ENCODE data around the gene SSC4D. TPM values are rescaled to one million over a fixed set of nuclear protein-coding genes. Genes with fewer than 3 reads are reported as not detected.
A peak's percentile ranks its signal among the peaks of the same experiment; 100 is the strongest.
"Not testable (repeated sequence)": the region's sequence is repeated elsewhere in the genome, so short reads cannot be mapped to it uniquely, and the experiment has no call there.

SSC4D gene
- total RNA-seq, 3 donors from 2014 or later = 1.9 to 2.6 TPM; not detected in 1

DNA sequence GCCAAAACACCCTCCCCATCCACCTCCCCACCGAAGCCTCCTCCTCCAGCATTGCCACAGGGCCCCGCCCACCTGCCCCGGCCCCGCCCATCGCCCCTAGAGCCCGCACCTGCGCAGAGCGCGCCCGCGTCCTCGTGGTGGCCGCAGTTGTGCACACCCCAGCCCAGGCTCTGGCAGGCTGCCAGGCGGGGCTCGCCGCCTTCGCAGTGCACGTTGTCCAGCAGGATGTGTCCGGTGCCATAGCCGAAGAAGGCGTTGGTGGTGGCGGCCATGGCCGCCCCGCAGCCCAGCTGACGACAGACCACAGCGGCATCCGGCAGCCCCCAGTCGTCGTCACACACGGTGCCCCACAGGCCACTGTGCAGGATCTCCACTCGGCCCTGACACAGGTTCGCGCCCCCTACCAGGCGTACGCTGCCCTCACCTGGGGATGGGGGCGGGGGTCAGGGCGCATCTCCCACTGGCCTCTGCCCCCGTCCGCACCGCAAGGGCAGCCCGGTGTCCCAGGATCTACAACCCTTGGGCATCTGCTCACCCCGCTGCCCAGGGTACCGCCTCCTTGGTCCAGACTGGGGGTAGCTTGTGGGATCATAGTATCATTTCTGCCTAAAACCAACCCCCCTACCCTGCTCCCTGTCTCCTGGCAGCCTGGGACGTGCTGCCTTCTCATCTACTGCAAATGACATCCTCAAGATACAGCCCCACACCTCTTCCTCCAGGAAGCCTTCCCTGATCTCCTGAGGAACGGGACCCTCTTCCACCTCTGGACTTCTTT lies 11.9 kb downstream of the SSC4D start:
- DNase-seq (ENCODE audit: low spot score in 2 of 2) = peak; percentile 67 to 81
- peak in 1 of 3 donors; percentile 21 for TF ChIP-seq POLR2AphosphoS5 (IDR thresholded peaks at IDR 0.05)
- TF ChIP-seq, protein P1, sequence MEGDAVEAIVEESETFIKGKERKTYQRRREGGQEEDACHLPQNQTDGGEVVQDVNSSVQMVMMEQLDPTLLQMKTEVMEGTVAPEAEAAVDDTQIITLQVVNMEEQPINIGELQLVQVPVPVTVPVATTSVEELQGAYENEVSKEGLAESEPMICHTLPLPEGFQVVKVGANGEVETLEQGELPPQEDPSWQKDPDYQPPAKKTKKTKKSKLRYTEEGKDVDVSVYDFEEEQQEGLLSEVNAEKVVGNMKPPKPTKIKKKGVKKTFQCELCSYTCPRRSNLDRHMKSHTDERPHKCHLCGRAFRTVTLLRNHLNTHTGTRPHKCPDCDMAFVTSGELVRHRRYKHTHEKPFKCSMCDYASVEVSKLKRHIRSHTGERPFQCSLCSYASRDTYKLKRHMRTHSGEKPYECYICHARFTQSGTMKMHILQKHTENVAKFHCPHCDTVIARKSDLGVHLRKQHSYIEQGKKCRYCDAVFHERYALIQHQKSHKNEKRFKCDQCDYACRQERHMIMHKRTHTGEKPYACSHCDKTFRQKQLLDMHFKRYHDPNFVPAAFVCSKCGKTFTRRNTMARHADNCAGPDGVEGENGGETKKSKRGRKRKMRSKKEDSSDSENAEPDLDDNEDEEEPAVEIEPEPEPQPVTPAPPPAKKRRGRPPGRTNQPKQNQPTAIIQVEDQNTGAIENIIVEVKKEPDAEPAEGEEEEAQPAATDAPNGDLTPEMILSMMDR (IDR thresholded peaks at IDR 0.05) = no peak
- H3K36me3 ChIP-seq = no peaks in the 10 kb centered on the region
- intact Hi-C loops (cut with DNase I; ENCODE audit: low total_unique reads) = no loop called here
- H3K27ac ChIP-seq = peak overlapping the region in 1 of 2 donors; percentile 36
- H3K4me3 ChIP-seq = peak overlapping the region; percentile 37 to 78 (median 63)
- H3K27me3 ChIP-seq = no peaks in the 10 kb centered on the region
- H3K9me3 ChIP-seq = no peaks in the 10 kb centered on the region
- H3K4me1 ChIP-seq = no peaks in the 10 kb centered on the region

DNA sequence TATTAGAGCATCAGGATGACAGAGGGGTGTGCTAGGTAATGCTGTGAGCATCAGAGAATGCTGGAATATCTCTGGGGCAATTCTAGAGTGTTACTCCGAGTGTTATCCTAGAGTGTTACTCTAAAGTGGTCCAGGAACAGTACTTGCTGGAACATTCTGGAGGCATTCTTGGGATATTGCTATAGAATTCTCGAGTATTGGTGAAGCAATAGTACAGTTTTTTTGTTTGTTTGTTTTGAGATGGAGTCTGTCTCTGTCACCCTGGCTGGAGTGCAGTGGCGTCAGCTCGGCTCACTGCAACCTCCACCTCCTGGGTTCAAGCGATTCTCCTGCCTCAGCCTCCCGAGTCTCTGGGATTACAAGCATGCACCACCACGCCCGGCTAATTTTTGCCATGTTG lies 12.6 kb downstream of the SSC4D start:
- Histone ChIP-seq H3K27me3 (no peaks in the 10 kb centered on the region), H3K4me3 (peak overlapping the region in 2 of 3 donors; percentile 63 to 78), H3K9me3 (no peaks in the 10 kb centered on the region), H3K27ac (no peak overlapping the region), H3K4me1 (no peaks in the 10 kb centered on the region), H3K36me3 (no peaks in the 10 kb centered on the region)
- no peak for TF ChIP-seq POLR2A (IDR thresholded peaks at IDR 0.05)
- no peak for TF ChIP-seq POLR2AphosphoS5 (IDR thresholded peaks at IDR 0.05)
- TF ChIP-seq, protein P1 (IDR thresholded peaks at IDR 0.05) = no peak
- intact Hi-C loops (cut with DNase I; ENCODE audit: low total_unique reads) = no loop called here
- DNase-seq (ENCODE audit: low spot score in 2 of 2) = no peak

DNA sequence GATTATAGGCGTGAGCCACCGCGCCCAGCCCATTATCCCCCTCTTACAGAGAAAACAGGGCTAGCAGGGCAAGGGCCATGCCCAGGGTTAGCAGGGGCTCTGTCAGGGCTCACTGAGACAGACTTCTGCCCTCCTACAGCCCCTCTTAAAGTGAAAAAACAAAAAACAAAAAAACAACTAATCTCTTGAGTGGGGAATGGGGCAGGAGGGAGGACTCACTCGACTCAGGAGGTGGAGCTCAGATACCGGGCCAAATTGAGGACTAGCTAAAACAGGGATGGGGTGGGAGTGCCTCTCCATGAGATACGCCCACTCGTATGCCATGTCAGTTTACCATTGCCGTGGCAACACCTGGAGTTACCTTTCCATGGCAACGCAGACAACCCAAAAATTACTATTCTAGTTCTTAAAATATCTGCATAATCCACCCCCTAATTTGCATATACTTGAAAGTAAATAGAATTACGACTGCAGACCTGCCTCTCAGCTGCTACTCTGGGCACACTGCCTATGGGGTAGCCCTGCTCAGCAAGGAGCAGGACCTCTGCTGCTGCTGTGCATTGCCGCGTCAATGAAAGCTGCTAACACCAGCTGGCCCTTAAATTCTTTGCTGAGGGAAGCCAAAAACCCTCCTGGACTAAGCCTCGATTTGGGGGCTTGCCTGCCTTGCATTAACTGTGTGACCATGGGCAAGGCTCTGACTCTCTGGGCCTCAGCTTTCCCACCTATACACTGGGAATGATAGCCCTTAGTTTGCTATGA lies 13.4 kb downstream of the SSC4D start:
- Histone ChIP-seq H3K36me3 (no peaks in the 10 kb centered on the region), H3K4me3 (no peak overlapping the region), H3K4me1 (no peaks in the 10 kb centered on the region), H3K9me3 (no peaks in the 10 kb centered on the region), H3K27ac (no peak overlapping the region), H3K27me3 (no peaks in the 10 kb centered on the region)
- intact Hi-C loops (cut with DNase I; ENCODE audit: low total_unique reads) = no loop called here
- no peak for DNase-seq (ENCODE audit: low spot score in 2 of 2)
- TF ChIP-seq POLR2A (IDR thresholded peaks at IDR 0.05) (no peak), POLR2AphosphoS5 (IDR thresholded peaks at IDR 0.05) (no peak)
- TF ChIP-seq, protein P1 (IDR thresholded peaks at IDR 0.05) = no peak

DNA sequence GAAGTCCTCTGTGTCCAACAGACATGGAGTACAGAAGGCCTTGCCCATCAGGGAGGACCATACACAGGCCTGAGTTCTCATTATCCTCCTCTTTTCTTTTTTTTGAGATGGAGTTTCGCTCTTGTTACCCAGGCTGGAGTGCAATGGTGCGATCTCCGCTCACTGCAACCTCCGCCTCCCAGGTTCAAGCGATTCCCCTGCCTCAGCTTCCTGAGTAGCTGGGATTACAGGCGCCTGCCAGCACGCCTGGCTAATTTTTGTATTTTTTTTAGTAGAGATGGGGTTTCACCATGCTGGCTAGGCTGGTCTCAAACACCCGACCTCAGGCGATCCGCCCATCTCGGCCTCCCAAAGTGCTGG lies 13.9 kb downstream of the SSC4D start:
- DNase-seq (ENCODE audit: low spot score in 2 of 2); H3K4me3 ChIP-seq; intact Hi-C loops (cut with DNase I; ENCODE audit: low total_unique reads); H3K27me3 ChIP-seq; H3K4me1 ChIP-seq; H3K36me3 ChIP-seq; H3K9me3 ChIP-seq: not testable (repeated sequence)
- H3K27ac ChIP-seq = peak overlapping the region in 1 of 2 donors; percentile 54

DNA sequence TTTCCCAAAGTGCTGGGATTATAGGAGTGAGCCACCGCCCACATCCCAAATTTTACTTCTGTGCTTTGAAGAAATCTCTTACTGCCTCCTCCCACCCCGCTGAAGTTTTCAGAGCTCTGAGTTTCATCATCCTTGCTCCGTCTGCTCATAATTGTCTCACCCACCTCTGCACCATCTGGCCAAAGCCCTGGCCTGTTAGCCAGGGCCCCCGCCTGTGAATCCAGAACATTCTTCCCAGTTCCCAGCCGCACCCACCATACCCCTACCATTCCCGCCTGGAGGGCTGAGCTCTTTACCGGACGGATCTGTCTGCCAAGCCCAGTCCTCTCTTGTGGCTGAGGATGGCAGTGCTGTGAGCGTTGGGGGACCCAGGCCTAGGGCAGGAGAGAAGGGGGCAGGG lies 14.5 kb downstream of the SSC4D start:
- no peak for DNase-seq (ENCODE audit: low spot score in 2 of 2)
- no peaks in the 10 kb centered on the region for H3K9me3 ChIP-seq
- TF ChIP-seq POLR2A (IDR thresholded peaks at IDR 0.05) (no peak), POLR2AphosphoS5 (IDR thresholded peaks at IDR 0.05) (no peak)
- TF ChIP-seq, protein P1 (IDR thresholded peaks at IDR 0.05) = no peak
- H3K36me3 ChIP-seq = no peaks in the 10 kb centered on the region
- intact Hi-C loops (cut with DNase I; ENCODE audit: low total_unique reads) = no loop called here
- H3K27ac ChIP-seq = peak overlapping the region in 1 of 2 donors; percentile 54
- no peaks in the 10 kb centered on the region for H3K4me1 ChIP-seq
- H3K4me3 ChIP-seq = no peak overlapping the region
- no peaks in the 10 kb centered on the region for H3K27me3 ChIP-seq
